Measurements from ENCODE around the gene CCDC181.

DNA sequence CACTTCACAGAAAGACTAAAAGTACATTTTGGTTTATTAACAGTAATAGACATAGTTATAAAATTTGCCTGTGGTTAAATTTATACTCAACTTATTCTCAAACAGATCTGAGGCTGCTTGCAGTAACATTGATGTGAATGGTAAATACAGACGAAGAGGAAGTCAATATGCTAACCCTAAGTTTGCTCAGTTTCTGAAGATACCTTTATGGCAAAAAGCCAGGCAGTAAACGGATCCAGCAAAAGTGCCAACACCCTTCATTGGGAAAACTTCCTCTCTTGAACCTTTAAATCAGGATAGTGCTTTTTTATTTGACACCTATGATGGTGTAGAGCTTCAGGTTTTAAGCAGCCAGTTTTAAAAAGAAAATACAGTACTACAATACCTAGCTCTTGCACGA lies 16.6 kb upstream of the CCDC181 start:
- TF ChIP-seq POLR2AphosphoS5 (IDR thresholded peaks at IDR 0.05; ENCODE audit: borderline replicate concordance, low read depth, low read length) (no peak), FOXP2 (optimal IDR thresholded peaks at IDR 0.05; ENCODE audit: control extremely low read depth, extremely low read length, insufficient read depth) (no peak), EZH2 (IDR thresholded peaks at IDR 0.05) (no peak)
